HEK293 (cell line): Measurements from ENCODE around the gene SMIM1.

Experiments used
- KLF1 ChIP-seq: fragments of 450-650 bp; formaldehyde crosslinking; IDR thresholded peaks from 2 replicates; pipeline ENCODE4 v1.5.1; 2016; ENCODE audit warnings: missing biosample characterization, missing genetic modification characterization
- KLF10 ChIP-seq: fragments of 450-650 bp; IDR thresholded peaks from 2 replicates; pipeline ENCODE4 v1.5.1; 2018; ENCODE audit warnings: missing biosample characterization, mild to moderate bottlenecking, missing genetic modification characterization
- KLF16 ChIP-seq: fragments of 450-650 bp; formaldehyde crosslinking; IDR thresholded peaks from 2 replicates; pipeline ENCODE4 v1.5.1; 2017; ENCODE audit warnings: missing biosample characterization, missing genetic modification characterization
- KLF8 ChIP-seq: fragments of 450-650 bp; formaldehyde crosslinking; IDR thresholded peaks from 2 replicates; pipeline ENCODE4 v1.5.1; 2016; ENCODE audit warnings: missing biosample characterization, missing genetic modification characterization
- KLF9 ChIP-seq: fragments of 450-650 bp; formaldehyde crosslinking; IDR thresholded peaks from 2 replicates; pipeline ENCODE4 v1.5.1; 2016; ENCODE audit warnings: missing biosample characterization, missing genetic modification characterization, low read depth
- REPIN1 ChIP-seq: fragments of 450-650 bp; formaldehyde crosslinking; IDR thresholded peaks from 2 replicates; pipeline ENCODE4 v1.5.1; 2017; ENCODE audit warnings: missing biosample characterization, missing genetic modification characterization, low read depth
- SP2 ChIP-seq: fragments of 450-650 bp; formaldehyde crosslinking; IDR thresholded peaks from 2 replicates; pipeline ENCODE4 v1.5.1; 2016; ENCODE audit warnings: missing biosample characterization, missing genetic modification characterization
- ZFHX2 ChIP-seq: fragments of 450-650 bp; formaldehyde crosslinking; conservative IDR thresholded peaks from 2 replicates; pipeline ENCODE4 v1.5.1; 2016; ENCODE audit warnings: missing biosample characterization, missing genetic modification characterization
- ZNF146 ChIP-seq: fragments of 450-650 bp; formaldehyde crosslinking; IDR thresholded peaks from 2 replicates; pipeline ENCODE4 v1.5.1; 2016; ENCODE audit warnings: missing biosample characterization, missing genetic modification characterization
- ZNF155 ChIP-seq: fragments of 450-650 bp; formaldehyde crosslinking; IDR thresholded peaks from 2 replicates; pipeline ENCODE4 v1.5.1; 2016; ENCODE audit warnings: missing biosample characterization, missing genetic modification characterization
- ZNF266 ChIP-seq: fragments of 450-650 bp; formaldehyde crosslinking; IDR thresholded peaks from 2 replicates; pipeline ENCODE4 v1.5.1; 2016; ENCODE audit warnings: missing biosample characterization, missing genetic modification characterization, low read depth
- ZNF302 ChIP-seq: fragments of 450-650 bp; formaldehyde crosslinking; IDR thresholded peaks from 2 replicates; pipeline ENCODE4 v1.5.1; 2016; ENCODE audit warnings: missing biosample characterization, missing genetic modification characterization, low read depth
- ZSCAN30 ChIP-seq: fragments of 450-650 bp; IDR thresholded peaks from 2 replicates; pipeline ENCODE4 v1.5.1; 2018; ENCODE audit warnings: missing biosample characterization, mild to moderate bottlenecking, missing genetic modification characterization, moderate library complexity
- TF ChIP-seq, protein P1 (sequence below): fragments of 450-650 bp; formaldehyde crosslinking; conservative IDR thresholded peaks from 2 replicates; pipeline ENCODE4 v1.5.1; 2016; ENCODE audit warnings: low read depth, missing biosample characterization, missing genetic modification characterization
- TF ChIP-seq, protein P2 (sequence below): fragments of 450-650 bp; formaldehyde crosslinking; IDR thresholded peaks from 2 replicates; pipeline ENCODE4 v1.5.1; 2017; ENCODE audit warnings: missing biosample characterization, mild to moderate bottlenecking, missing genetic modification characterization, moderate library complexity
- TF ChIP-seq, protein P3 (sequence below): fragments of 450-650 bp; formaldehyde crosslinking; IDR thresholded peaks from 2 replicates; pipeline ENCODE4 v1.5.1; 2016; ENCODE audit warnings: missing biosample characterization, missing genetic modification characterization
- TF ChIP-seq, protein P4 (sequence below): fragments of 450-650 bp; formaldehyde crosslinking; IDR thresholded peaks from 2 replicates; pipeline ENCODE4 v1.5.1; 2016; ENCODE audit warnings: missing biosample characterization, missing genetic modification characterization, borderline replicate concordance
- TF ChIP-seq, protein P5 (sequence below): fragments of 450-650 bp; formaldehyde crosslinking; conservative IDR thresholded peaks from 2 replicates; pipeline ENCODE4 v1.5.1; 2016; ENCODE audit warnings: low read depth, missing biosample characterization, missing genetic modification characterization
- TF ChIP-seq, protein P6 (sequence below): fragments of 450-650 bp; formaldehyde crosslinking; IDR thresholded peaks from 2 replicates; pipeline ENCODE4 v1.5.1; 2016; ENCODE audit warnings: missing biosample characterization, missing genetic modification characterization

Gene SMIM1

DNA sequence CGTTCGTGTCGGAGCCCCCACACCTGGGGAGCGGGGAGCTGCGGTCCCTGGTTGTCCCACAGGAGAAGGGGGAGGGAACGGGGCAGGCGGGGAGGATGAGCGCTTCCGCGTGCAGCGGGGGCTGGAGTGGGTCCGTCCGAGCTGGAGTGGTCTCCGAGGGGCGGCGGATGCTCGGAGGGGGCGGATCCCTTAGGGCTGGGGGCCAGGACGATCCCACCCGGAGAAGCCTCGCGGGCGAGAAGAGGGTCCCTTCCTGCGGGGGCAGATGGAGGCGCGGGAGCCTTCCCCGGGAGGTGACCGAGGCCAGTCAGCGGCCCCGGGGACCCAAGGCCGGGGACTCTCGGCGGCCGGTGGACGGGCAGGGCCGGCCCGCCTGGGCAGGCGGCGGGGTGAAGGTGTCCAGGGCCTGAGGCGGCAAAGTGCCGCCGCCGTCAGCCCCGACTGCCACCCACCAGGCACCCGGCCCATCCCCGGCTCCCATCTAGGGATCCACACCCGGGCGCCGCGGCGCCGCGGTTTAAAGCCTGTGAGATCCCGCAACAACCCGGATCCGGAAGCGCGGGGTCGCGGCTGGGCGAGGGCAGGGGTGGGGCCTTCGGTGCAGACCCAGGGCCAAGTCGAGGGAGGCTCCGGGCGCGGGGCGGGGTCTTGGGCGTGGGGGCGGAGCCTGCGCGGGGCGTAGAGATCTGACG, 25.6 kb upstream of the SMIM1 start (continued):
- TF ChIP-seq, protein P1, sequence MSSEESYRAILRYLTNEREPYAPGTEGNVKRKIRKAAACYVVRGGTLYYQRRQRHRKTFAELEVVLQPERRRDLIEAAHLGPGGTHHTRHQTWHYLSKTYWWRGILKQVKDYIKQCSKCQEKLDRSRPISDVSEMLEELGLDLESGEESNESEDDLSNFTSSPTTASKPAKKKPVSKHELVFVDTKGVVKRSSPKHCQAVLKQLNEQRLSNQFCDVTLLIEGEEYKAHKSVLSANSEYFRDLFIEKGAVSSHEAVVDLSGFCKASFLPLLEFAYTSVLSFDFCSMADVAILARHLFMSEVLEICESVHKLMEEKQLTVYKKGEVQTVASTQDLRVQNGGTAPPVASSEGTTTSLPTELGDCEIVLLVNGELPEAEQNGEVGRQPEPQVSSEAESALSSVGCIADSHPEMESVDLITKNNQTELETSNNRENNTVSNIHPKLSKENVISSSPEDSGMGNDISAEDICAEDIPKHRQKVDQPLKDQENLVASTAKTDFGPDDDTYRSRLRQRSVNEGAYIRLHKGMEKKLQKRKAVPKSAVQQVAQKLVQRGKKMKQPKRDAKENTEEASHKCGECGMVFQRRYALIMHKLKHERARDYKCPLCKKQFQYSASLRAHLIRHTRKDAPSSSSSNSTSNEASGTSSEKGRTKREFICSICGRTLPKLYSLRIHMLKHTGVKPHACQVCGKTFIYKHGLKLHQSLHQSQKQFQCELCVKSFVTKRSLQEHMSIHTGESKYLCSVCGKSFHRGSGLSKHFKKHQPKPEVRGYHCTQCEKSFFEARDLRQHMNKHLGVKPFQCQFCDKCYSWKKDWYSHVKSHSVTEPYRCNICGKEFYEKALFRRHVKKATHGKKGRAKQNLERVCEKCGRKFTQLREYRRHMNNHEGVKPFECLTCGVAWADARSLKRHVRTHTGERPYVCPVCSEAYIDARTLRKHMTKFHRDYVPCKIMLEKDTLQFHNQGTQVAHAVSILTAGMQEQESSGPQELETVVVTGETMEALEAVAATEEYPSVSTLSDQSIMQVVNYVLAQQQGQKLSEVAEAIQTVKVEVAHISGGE (tag by site-specific recombination), result peak; percentile 82
- TF ChIP-seq, protein P2, sequence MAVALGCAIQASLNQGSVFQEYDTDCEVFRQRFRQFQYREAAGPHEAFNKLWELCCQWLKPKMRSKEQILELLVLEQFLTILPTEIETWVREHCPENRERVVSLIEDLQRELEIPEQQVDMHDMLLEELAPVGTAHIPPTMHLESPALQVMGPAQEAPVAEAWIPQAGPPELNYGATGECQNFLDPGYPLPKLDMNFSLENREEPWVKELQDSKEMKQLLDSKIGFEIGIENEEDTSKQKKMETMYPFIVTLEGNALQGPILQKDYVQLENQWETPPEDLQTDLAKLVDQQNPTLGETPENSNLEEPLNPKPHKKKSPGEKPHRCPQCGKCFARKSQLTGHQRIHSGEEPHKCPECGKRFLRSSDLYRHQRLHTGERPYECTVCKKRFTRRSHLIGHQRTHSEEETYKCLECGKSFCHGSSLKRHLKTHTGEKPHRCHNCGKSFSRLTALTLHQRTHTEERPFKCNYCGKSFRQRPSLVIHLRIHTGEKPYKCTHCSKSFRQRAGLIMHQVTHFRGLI (tag by site-specific recombination), result peak; percentile 90
- TF ChIP-seq ZNF302, result no peak
- peak; percentile 39; the same call in 1 of the 2 replicates for TF ChIP-seq ZFHX2 (tag by site-specific recombination)
- TF ChIP-seq, protein P3, sequence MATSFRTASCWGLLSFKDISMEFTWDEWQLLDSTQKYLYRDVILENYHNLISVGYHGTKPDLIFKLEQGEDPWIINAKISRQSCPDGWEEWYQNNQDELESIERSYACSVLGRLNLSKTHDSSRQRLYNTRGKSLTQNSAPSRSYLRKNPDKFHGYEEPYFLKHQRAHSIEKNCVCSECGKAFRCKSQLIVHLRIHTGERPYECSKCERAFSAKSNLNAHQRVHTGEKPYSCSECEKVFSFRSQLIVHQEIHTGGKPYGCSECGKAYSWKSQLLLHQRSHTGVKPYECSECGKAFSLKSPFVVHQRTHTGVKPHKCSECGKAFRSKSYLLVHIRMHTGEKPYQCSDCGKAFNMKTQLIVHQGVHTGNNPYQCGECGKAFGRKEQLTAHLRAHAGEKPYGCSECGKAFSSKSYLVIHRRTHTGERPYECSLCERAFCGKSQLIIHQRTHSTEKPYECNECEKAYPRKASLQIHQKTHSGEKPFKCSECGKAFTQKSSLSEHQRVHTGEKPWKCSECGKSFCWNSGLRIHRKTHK (tag by site-specific recombination), result no peak
- TF ChIP-seq KLF9, result peak; percentile 34; the same call in 1 of the 2 replicates
- no peak for TF ChIP-seq ZNF155 (tag by site-specific recombination)
- peak; percentile 85 for TF ChIP-seq KLF8
- TF ChIP-seq KLF1 (tag by site-specific recombination), result peak; percentile 63; the same call in 1 of the 2 replicates
- TF ChIP-seq, protein P4, sequence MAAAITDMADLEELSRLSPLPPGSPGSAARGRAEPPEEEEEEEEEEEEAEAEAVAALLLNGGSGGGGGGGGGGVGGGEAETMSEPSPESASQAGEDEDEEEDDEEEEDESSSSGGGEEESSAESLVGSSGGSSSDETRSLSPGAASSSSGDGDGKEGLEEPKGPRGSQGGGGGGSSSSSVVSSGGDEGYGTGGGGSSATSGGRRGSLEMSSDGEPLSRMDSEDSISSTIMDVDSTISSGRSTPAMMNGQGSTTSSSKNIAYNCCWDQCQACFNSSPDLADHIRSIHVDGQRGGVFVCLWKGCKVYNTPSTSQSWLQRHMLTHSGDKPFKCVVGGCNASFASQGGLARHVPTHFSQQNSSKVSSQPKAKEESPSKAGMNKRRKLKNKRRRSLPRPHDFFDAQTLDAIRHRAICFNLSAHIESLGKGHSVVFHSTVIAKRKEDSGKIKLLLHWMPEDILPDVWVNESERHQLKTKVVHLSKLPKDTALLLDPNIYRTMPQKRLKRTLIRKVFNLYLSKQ (tag by site-specific recombination), result no peak
- TF ChIP-seq ZNF146 (tag by site-specific recombination), result no peak
- TF ChIP-seq KLF10 (tag by site-specific recombination), result 0 out of 2 replicates have a peak, but pooled peaks have one; percentile 45
- peak; percentile 88 for TF ChIP-seq SP2
- TF ChIP-seq, protein P5, sequence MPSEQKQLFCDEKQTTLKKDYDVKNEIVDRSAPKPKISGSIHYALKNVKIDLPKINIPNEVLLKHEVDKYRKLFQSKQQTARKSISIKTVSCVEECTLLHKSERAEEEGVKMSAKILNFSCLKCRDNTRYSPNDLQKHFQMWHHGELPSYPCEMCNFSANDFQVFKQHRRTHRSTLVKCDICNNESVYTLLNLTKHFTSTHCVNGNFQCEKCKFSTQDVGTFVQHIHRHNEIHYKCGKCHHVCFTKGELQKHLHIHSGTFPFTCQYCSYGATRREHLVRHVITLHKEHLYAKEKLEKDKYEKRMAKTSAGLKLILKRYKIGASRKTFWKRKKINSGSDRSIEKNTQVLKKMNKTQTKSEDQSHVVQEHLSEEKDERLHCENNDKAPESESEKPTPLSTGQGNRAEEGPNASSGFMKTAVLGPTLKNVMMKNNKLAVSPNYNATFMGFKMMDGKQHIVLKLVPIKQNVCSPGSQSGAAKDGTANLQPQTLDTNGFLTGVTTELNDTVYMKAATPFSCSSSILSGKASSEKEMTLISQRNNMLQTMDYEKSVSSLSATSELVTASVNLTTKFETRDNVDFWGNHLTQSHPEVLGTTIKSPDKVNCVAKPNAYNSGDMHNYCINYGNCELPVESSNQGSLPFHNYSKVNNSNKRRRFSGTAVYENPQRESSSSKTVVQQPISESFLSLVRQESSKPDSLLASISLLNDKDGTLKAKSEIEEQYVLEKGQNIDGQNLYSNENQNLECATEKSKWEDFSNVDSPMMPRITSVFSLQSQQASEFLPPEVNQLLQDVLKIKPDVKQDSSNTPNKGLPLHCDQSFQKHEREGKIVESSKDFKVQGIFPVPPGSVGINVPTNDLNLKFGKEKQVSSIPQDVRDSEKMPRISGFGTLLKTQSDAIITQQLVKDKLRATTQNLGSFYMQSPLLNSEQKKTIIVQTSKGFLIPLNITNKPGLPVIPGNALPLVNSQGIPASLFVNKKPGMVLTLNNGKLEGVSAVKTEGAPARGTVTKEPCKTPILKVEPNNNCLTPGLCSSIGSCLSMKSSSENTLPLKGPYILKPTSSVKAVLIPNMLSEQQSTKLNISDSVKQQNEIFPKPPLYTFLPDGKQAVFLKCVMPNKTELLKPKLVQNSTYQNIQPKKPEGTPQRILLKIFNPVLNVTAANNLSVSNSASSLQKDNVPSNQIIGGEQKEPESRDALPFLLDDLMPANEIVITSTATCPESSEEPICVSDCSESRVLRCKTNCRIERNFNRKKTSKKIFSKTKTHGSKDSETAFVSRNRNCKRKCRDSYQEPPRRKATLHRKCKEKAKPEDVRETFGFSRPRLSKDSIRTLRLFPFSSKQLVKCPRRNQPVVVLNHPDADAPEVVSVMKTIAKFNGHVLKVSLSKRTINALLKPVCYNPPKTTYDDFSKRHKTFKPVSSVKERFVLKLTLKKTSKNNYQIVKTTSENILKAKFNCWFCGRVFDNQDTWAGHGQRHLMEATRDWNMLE (tag by site-specific recombination), result peak; percentile 91
- TF ChIP-seq, protein P6, sequence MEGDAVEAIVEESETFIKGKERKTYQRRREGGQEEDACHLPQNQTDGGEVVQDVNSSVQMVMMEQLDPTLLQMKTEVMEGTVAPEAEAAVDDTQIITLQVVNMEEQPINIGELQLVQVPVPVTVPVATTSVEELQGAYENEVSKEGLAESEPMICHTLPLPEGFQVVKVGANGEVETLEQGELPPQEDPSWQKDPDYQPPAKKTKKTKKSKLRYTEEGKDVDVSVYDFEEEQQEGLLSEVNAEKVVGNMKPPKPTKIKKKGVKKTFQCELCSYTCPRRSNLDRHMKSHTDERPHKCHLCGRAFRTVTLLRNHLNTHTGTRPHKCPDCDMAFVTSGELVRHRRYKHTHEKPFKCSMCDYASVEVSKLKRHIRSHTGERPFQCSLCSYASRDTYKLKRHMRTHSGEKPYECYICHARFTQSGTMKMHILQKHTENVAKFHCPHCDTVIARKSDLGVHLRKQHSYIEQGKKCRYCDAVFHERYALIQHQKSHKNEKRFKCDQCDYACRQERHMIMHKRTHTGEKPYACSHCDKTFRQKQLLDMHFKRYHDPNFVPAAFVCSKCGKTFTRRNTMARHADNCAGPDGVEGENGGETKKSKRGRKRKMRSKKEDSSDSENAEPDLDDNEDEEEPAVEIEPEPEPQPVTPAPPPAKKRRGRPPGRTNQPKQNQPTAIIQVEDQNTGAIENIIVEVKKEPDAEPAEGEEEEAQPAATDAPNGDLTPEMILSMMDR (tag by site-specific recombination), result no peak
- 0 out of 2 replicates have a peak, but pooled peaks have one; percentile 3 for TF ChIP-seq ZSCAN30 (tag by site-specific recombination)
- TF ChIP-seq ZNF266, result no peak
- 0 out of 2 replicates have a peak, but pooled peaks have one; percentile 15 for TF ChIP-seq KLF16 (tag by site-specific recombination)
- no peak for TF ChIP-seq REPIN1
